ENCODE data around the gene ADAM19.

The ADAM19 gene

DNA sequence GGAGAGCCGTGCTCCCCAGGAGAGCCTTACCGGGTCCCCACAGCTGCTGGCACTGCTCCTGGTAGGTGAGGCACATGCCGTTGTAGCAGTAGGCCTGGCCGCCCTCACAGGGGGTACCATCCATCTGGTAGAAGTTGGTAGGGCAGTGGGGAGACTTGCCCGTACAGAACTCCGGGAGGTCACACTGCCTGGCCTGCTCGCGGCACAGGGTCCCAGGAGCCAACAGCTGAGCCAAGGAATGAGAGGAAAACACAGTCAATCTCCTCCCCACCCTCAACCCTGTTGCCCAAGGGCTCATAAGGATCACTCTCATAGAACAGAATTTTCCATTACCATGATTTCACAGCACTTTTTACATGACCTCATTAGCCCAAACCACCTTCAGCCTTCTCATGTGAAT, 78.7 kb downstream of the ADAM19 start:
- TF ChIP-seq, protein P1, sequence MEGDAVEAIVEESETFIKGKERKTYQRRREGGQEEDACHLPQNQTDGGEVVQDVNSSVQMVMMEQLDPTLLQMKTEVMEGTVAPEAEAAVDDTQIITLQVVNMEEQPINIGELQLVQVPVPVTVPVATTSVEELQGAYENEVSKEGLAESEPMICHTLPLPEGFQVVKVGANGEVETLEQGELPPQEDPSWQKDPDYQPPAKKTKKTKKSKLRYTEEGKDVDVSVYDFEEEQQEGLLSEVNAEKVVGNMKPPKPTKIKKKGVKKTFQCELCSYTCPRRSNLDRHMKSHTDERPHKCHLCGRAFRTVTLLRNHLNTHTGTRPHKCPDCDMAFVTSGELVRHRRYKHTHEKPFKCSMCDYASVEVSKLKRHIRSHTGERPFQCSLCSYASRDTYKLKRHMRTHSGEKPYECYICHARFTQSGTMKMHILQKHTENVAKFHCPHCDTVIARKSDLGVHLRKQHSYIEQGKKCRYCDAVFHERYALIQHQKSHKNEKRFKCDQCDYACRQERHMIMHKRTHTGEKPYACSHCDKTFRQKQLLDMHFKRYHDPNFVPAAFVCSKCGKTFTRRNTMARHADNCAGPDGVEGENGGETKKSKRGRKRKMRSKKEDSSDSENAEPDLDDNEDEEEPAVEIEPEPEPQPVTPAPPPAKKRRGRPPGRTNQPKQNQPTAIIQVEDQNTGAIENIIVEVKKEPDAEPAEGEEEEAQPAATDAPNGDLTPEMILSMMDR (IDR thresholded peaks at IDR 0.05) = no peak
- no peak for TF ChIP-seq ZFX (IDR thresholded peaks at IDR 0.05; ENCODE audit: borderline replicate concordance)
- no peak overlapping the region for H3K27ac ChIP-seq

DNA sequence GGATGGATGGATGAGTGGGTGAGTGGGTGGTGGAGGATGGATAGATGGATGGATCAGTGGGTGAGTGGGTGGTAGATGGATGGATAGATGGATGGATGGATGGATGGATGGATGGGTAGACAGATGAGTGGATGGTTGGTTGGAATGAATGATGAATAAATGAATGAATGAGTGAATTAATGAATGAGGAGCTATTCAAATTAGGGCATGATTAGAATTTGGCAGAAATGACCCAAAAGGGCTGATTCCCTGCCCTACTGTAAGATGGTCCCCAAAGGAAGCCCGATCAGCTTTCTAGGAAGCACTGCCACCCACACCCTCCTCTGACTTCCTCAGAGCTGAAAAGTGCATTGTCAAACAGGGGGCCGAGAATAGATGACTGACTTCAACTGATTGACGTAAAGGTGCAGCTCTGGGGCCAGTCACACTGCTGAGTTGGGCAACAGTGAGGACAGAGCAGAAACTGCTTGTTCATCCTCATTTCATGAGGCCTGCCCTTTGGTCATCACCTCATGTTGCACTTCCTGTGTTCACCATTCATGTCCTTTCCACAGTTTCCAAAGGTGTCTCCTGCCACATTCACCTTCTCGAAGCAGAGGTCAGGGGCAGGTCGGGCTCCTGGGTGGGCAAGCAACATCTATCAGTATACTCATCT, 81.3 kb downstream of the ADAM19 start:
- TF ChIP-seq, protein P1 (IDR thresholded peaks at IDR 0.05) = no peak
- no peak for TF ChIP-seq ZFX (IDR thresholded peaks at IDR 0.05; ENCODE audit: borderline replicate concordance)
- no peak overlapping the region for H3K27ac ChIP-seq

DNA sequence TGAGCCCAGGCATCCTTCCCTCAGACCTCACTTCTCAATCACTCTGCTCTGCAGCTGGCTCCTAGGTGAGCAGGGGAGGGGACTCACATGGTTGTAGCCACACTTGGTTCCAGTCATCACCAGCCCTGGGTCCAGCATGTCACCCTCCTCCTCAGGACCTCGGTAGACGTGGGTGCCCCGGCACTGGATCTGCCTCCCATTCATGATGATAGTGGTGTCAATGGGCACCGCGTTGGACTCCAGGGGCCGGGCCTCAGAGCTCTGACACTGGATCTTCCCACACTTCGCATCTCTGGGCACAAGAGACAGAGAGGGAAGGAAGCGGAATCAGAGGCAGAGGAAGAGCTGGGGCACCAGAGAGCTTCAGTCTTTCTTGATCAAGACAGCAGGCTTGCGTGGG, 82.7 kb downstream of the ADAM19 start:
- no peak for TF ChIP-seq ZFX (IDR thresholded peaks at IDR 0.05; ENCODE audit: borderline replicate concordance)
- TF ChIP-seq, protein P1 (IDR thresholded peaks at IDR 0.05) = no peak
- H3K27ac ChIP-seq = no peak overlapping the region

DNA sequence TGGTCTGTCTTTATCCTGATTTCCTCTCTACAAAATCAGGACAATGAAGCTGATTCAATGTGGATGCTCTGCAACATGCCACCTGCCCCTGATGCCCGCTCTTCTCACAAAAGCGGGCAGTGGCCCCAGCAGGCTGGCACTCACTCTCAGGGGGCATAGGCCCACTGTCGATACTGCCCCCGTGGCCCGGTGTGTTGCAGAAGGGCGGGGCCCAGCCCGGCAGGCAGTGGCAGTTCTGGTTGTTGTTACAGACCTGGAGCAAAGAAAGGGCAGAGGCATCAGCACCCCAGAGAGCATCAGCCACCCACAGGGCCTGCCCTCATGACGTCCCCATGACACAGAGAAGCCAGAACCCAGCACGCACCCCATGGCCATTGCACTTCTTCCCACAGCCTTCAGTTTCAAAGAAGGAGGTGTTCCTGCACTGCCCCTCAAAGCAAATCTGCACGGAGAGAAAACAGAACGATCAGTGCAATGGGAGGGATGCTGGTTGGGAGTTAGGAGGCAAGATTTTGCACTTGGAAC, 84.0 kb downstream of the ADAM19 start:
- no peak for TF ChIP-seq ZFX (IDR thresholded peaks at IDR 0.05; ENCODE audit: borderline replicate concordance)
- TF ChIP-seq, protein P1 (IDR thresholded peaks at IDR 0.05) = no peak
- H3K27ac ChIP-seq = no peak overlapping the region

DNA sequence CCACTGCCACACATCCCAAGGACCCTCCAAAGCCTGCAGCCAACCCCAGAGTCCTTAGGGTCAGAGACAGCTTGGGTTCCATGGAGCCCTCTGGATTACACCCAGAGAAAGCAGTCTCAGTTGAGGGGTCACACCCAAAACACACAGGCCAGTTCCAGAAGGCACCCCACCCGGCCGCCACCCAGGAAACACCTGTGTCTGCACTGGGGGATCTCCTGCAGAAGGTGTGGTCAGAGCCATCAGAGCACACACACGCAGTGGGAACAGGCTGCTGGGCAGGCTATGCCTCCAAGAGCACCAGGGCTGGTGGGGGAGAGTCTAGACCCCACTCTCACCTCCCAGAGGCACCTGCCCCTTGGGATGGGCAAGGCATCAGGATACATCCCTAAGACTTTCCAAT, 88.2 kb downstream of the ADAM19 start:
- H3K27ac ChIP-seq = no peak overlapping the region
- TF ChIP-seq, protein P1 (IDR thresholded peaks at IDR 0.05) = no peak
- no peak for TF ChIP-seq ZFX (IDR thresholded peaks at IDR 0.05; ENCODE audit: borderline replicate concordance)

DNA sequence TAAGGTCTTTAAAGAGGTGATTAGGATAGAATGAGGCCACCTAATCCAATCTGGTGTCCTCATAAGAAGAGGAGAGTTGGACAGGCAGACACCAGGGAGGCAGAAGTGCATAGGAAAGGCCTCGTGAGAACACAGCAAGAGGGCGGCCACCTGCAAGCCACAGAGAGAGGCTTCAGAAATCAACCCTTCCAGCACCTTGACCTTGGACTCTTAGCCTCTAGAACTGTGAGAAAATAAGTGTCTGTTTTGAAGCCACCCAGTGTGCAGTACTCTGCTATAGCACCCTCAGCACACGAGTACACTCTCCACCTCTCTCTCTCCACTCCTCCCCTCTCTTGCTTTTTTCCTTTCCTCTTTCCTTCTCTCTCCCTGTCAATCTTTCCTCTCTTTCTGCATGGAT, 88.7 kb downstream of the ADAM19 start:
- no peak for TF ChIP-seq ZFX (IDR thresholded peaks at IDR 0.05; ENCODE audit: borderline replicate concordance)
- TF ChIP-seq, protein P1 (IDR thresholded peaks at IDR 0.05) = no peak
- no peak overlapping the region for H3K27ac ChIP-seq

DNA sequence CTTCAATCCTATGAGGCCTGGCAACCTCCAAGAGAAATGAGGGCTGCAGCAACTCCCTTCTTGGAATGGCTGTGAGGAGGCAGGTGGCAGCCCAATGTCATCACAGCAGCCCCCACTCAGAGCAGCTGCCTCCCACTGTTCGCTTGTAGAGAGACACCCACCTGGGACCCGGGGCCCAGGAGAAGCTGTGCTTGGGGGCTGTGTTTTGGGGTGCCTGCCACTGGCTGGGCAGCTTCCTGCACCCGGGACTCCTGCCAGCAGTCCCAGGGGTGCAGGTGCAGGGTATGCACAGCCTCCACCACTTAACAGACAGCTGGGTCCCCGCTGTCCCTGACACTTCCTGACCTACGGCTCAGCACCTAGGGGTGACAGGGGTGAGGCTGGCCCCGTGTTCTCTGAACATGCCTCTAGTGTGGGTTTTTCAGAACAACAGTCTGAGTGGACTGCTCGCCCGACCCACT, 89.3 kb downstream of the ADAM19 start:
- no peak for TF ChIP-seq ZFX (IDR thresholded peaks at IDR 0.05; ENCODE audit: borderline replicate concordance)
- TF ChIP-seq, protein P1 (IDR thresholded peaks at IDR 0.05) = no peak
- no peak overlapping the region for H3K27ac ChIP-seq

Data from 22Rv1 (cell line).